ENCODE data around the gene KRT72. TPM values are rescaled to one million over a fixed set of nuclear protein-coding genes. Genes with fewer than 3 reads are reported as not detected.

KRT72 gene
- total and polyA plus RNA-seq, 2 of the 13 experiments (the other 11 are each of a cell fraction or from before 2014, with no cell fraction given) = not detected

DNA sequence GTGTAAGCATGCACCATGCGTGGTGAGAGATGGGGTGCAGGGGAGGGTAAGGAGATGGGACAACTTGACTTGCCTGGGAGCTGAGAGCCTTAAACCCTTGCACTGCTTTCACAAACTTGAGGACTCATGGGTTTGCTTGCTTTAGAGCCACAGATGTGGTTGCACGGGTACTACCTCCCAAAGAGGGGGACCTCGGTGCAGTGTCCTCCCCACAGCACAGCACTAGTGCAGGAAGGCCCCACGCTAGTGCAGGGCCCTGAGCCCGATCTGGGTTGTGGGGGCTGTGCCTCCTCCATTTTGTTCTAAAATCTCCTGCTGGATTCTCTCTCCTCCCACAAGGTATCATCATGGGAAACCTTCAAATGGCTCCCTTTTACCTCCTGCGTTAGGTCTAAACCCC lies 11.2 kb downstream of the KRT72 start:
- no peak overlapping the region for H3K4me2 ChIP-seq (ENCODE audit: low read depth, low read length)
- no TSS peak for BruUV-seq (replicated peaks)
- ATAC-seq (no peak), DNase-seq (ENCODE audit: low spot score) (no peak), FAIRE-seq (no peak)
- in situ Hi-C loops (cut with HindIII; ENCODE audit: extremely low pct_ligation_motif_present, low pct_unique_long_range_greater_than_20kb) (no loop called here), intact Hi-C loops (cut with micrococcal nuclease; ENCODE audit: unreplicated experiment) (no loop called here)
- H3K9ac ChIP-seq (ENCODE audit: insufficient read depth, low read depth, low read length) = no peak overlapping the region
- 12% methylated on average over 5 of the region's 6 CpGs for WGBS (ENCODE audit: low lambda C conversion rate)
- TF ChIP-seq MEF2D (CRISPR knock-in tag; IDR thresholded peaks at IDR 0.05) = no peak
- no peak for TF ChIP-seq SOX13 (IDR thresholded peaks at IDR 0.05)
- no peak for TF ChIP-seq SOX13 (CRISPR knock-in tag; conservative IDR thresholded peaks at IDR 0.05 in 1 of 2, IDR thresholded peaks at IDR 0.05 in 1 of 2)
- TF ChIP-seq, protein P1, sequence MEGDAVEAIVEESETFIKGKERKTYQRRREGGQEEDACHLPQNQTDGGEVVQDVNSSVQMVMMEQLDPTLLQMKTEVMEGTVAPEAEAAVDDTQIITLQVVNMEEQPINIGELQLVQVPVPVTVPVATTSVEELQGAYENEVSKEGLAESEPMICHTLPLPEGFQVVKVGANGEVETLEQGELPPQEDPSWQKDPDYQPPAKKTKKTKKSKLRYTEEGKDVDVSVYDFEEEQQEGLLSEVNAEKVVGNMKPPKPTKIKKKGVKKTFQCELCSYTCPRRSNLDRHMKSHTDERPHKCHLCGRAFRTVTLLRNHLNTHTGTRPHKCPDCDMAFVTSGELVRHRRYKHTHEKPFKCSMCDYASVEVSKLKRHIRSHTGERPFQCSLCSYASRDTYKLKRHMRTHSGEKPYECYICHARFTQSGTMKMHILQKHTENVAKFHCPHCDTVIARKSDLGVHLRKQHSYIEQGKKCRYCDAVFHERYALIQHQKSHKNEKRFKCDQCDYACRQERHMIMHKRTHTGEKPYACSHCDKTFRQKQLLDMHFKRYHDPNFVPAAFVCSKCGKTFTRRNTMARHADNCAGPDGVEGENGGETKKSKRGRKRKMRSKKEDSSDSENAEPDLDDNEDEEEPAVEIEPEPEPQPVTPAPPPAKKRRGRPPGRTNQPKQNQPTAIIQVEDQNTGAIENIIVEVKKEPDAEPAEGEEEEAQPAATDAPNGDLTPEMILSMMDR (CRISPR knock-in tag; IDR thresholded peaks at IDR 0.05) = no peak
- H3K36me3 ChIP-seq (replicated peaks in 1 of 2; ENCODE audit: control insufficient read depth in 1 of 2, insufficient read depth in 2 of 2, low read length in 2 of 2) = no peaks in the 10 kb centered on the region
- H2AFZ ChIP-seq (ENCODE audit: low read length) = no peak overlapping the region
- CTCF ChIA-PET (ENCODE audit: low intra/inter-chr PET ratio, low total read pairs) = no interaction called here
- no peaks in the 10 kb centered on the region for H3K4me1 ChIP-seq (ENCODE audit: insufficient read depth, low read length)
- no peaks in the 10 kb centered on the region for H3K79me2 ChIP-seq (ENCODE audit: insufficient read depth, low read length)
- H4K20me1 ChIP-seq (ENCODE audit: insufficient read depth, low read length) = no peaks in the 10 kb centered on the region
- H3K27me3 ChIP-seq (ENCODE audit: control insufficient read depth in 1 of 2, insufficient read depth in 2 of 2, low read length in 2 of 2) = peaks cover 5 to 18% of the 10 kb centered on the region in 2 experiments; a peak in 3 of 5 replicates
- POLR2A ChIA-PET = no interaction called here
- H3K9me3 ChIP-seq (ENCODE audit: low read length) = no peaks in the 10 kb centered on the region
- H3K27ac ChIP-seq (ENCODE audit: extremely low read length, insufficient read depth, low read length) = no peak overlapping the region
- H3K4me3 ChIP-seq (replicated peaks in 1 of 3; ENCODE audit: insufficient read depth in 1 of 3, low read depth in 2 of 3, low read length in 3 of 3) = no peak overlapping the region

DNA sequence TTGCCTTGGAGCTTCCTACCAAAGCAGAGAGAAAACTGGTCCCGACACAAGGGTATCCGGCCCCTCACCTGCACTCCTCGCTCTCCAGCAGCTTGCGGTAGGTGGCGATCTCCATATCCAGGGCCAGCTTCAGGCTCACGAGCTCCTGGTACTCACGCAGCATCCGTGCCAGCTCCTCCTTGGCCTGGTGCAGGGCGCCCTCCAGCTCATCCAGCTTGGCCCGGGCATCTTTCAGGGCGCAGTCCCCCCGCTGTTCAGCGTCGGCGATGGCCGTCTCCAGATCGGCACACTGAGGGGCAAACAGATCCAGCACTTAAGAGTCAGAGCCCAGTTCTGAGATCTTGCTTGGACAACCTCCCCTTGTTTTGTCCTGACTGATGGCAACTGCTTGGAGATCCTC lies 13.7 kb downstream of the KRT72 start:
- in situ Hi-C loops (cut with HindIII; ENCODE audit: extremely low pct_ligation_motif_present, low pct_unique_long_range_greater_than_20kb) = loop anchor here (10.0 kb wide), 1 partner anchor 397 kb away; no protein-coding TSS in a partner anchor
- DNase-seq (ENCODE audit: low spot score) = no peak
- Histone ChIP-seq H3K79me2 (ENCODE audit: insufficient read depth, low read length) (no peaks in the 10 kb centered on the region), H3K27me3 (ENCODE audit: control insufficient read depth in 1 of 2, insufficient read depth in 2 of 2, low read length in 2 of 2) (peaks cover 5 to 18% of the 10 kb centered on the region in 2 experiments; a peak in 3 of 5 replicates), H3K4me3 (replicated peaks in 1 of 3; ENCODE audit: insufficient read depth in 1 of 3, low read depth in 2 of 3, low read length in 3 of 3) (no peak overlapping the region), H3K4me1 (ENCODE audit: insufficient read depth, low read length) (no peaks in the 10 kb centered on the region), H4K20me1 (ENCODE audit: insufficient read depth, low read length) (no peaks in the 10 kb centered on the region), H3K9me3 (ENCODE audit: low read length) (no peaks in the 10 kb centered on the region), H3K9ac (ENCODE audit: insufficient read depth, low read depth, low read length) (no peak overlapping the region), H3K27ac (ENCODE audit: extremely low read length, insufficient read depth, low read length) (no peak overlapping the region), H3K36me3 (replicated peaks in 1 of 2; ENCODE audit: control insufficient read depth in 1 of 2, insufficient read depth in 2 of 2, low read length in 2 of 2) (no peaks in the 10 kb centered on the region), H2AFZ (ENCODE audit: low read length) (no peak overlapping the region), H3K4me2 (ENCODE audit: low read depth, low read length) (no peak overlapping the region)
- no peak for FAIRE-seq
- POLR2A ChIA-PET = no interaction called here
- WGBS (ENCODE audit: low lambda C conversion rate) = 0% methylated on average over 1 of the region's 17 CpGs
- ATAC-seq = no peak
- CTCF ChIA-PET (ENCODE audit: low intra/inter-chr PET ratio, low total read pairs) = no interaction called here
- intact Hi-C loops (cut with micrococcal nuclease; ENCODE audit: unreplicated experiment) = no loop called here
- no TSS peak for BruUV-seq (replicated peaks)
- TF ChIP-seq ARNTL (CRISPR knock-in tag; IDR thresholded peaks at IDR 0.05) (no peak), ZNF816 (CRISPR knock-in tag; IDR thresholded peaks at IDR 0.05; ENCODE audit: borderline replicate concordance) (no peak), ATF1 (CRISPR knock-in tag; IDR thresholded peaks at IDR 0.05) (no peak), TEAD3 (CRISPR knock-in tag; optimal IDR thresholded peaks at IDR 0.05; ENCODE audit: borderline replicate concordance) (no peak), NCOA5 (CRISPR knock-in tag; IDR thresholded peaks at IDR 0.05) (no peak), ZFP1 (CRISPR knock-in tag; IDR thresholded peaks at IDR 0.05) (no peak), ZNF501 (CRISPR knock-in tag; IDR thresholded peaks at IDR 0.05) (no peak)
- TF ChIP-seq, protein P2, sequence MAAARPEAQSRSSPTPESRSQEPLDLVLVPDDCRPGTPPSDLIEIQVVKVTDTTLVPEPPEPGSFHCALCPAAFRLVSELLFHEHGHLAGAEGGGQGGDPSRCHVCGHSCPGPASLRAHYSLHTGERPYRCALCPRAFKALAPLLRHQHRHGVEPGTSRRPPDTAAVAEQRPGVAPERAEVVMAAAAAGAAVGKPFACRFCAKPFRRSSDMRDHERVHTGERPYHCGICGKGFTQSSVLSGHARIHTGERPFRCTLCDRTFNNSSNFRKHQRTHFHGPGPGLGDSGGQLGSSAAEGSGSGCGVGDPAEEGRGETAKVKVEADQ (CRISPR knock-in tag; IDR thresholded peaks at IDR 0.05; ENCODE audit: borderline replicate concordance) = no peak
- TF ChIP-seq, protein P3, sequence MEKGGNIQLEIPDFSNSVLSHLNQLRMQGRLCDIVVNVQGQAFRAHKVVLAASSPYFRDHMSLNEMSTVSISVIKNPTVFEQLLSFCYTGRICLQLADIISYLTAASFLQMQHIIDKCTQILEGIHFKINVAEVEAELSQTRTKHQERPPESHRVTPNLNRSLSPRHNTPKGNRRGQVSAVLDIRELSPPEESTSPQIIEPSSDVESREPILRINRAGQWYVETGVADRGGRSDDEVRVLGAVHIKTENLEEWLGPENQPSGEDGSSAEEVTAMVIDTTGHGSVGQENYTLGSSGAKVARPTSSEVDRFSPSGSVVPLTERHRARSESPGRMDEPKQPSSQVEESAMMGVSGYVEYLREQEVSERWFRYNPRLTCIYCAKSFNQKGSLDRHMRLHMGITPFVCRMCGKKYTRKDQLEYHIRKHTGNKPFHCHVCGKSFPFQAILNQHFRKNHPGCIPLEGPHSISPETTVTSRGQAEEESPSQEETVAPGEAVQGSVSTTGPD (CRISPR knock-in tag; IDR thresholded peaks at IDR 0.05) = no peak
- TF ChIP-seq, protein P4, sequence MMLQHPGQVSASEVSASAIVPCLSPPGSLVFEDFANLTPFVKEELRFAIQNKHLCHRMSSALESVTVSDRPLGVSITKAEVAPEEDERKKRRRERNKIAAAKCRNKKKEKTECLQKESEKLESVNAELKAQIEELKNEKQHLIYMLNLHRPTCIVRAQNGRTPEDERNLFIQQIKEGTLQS (CRISPR knock-in tag; IDR thresholded peaks at IDR 0.05) = no peak
- TF ChIP-seq, protein P5, sequence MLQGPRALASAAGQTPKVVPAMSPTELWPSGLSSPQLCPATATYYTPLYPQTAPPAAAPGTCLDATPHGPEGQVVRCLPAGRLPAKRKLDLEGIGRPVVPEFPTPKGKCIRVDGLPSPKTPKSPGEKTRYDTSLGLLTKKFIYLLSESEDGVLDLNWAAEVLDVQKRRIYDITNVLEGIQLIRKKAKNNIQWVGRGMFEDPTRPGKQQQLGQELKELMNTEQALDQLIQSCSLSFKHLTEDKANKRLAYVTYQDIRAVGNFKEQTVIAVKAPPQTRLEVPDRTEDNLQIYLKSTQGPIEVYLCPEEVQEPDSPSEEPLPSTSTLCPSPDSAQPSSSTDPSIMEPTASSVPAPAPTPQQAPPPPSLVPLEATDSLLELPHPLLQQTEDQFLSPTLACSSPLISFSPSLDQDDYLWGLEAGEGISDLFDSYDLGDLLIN (CRISPR knock-in tag; IDR thresholded peaks at IDR 0.05; ENCODE audit: borderline replicate concordance) = no peak
